AG10803 (cell line): Measurements from ENCODE around the gene PXN.

Experiments used
- DNase-seq: peaks from one replicate; pipeline ENCODE4 v3.0.0; 2010; ENCODE audit warnings: low read depth
- H3K4me3 ChIP-seq: 2 replicates; pipeline ENCODE4 v1.5.1; 2011; ENCODE audit warnings: mild to moderate bottlenecking, low read length, control low read depth
- TF ChIP-seq, protein P1 (sequence below): conservative IDR thresholded peaks from 2 replicates; pipeline ENCODE4 v1.5.1; 2011; ENCODE audit warnings: mild to moderate bottlenecking, low read length, control low read depth, inconsistent platforms

Gene PXN

DNA sequence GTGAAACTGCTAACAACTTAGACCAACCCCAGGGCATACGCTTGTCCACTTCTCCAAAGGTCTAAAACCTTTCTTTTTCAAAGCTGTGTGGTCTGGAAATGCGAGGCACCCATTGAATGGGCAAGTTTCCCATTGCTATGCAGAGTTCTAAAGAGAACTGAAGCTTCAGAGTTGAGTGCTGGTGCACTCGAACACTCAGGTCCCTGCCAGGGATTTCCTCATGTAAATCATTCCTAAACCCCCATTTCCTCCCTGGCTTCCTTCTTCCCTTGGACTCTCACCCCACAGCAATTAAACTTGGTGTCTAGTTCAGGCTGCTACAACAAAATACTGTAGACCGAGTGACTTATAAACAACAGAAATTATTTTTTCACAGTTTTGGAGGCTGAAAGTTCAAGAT, 2.2 kb upstream of the PXN start:
- TF ChIP-seq, protein P1, sequence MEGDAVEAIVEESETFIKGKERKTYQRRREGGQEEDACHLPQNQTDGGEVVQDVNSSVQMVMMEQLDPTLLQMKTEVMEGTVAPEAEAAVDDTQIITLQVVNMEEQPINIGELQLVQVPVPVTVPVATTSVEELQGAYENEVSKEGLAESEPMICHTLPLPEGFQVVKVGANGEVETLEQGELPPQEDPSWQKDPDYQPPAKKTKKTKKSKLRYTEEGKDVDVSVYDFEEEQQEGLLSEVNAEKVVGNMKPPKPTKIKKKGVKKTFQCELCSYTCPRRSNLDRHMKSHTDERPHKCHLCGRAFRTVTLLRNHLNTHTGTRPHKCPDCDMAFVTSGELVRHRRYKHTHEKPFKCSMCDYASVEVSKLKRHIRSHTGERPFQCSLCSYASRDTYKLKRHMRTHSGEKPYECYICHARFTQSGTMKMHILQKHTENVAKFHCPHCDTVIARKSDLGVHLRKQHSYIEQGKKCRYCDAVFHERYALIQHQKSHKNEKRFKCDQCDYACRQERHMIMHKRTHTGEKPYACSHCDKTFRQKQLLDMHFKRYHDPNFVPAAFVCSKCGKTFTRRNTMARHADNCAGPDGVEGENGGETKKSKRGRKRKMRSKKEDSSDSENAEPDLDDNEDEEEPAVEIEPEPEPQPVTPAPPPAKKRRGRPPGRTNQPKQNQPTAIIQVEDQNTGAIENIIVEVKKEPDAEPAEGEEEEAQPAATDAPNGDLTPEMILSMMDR = no peak
- no peak for DNase-seq
- H3K4me3 ChIP-seq = no peak overlapping the region

DNA sequence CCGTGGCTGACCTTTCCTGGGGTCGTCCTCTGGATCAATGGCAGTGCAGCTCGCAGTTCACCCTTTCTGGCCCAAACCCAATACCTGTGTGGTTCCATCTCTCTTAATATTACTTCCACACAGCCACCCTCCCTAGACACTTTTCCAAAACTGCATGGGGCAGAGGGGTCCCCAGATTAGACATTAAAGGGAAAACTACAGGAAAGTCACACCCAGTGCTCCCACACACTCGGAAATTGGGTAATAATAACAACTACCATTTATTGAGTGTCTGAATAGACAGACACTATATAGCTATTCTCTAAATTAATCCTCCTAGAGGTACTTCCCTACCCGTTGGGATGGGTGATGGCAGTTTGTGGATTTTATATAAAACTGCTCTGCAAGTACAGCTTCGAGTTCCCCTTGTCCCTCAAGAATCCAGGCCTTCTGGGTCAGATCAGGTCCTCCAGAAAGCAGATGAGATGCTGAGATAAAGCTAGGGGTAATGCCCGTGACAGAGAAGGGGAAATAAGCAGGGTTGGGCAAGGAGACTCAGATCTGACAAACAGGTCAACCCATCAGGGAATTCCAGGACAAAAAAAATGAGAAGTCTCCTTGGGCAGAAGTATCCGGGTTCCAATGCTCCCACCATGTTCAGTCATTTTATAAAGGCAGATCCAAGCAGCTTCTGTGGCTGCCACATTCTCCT, 795 bp upstream of the PXN start:
- TF ChIP-seq, protein P1 = no peak
- H3K4me3 ChIP-seq = no peak overlapping the region
- DNase-seq = no peak

DNA sequence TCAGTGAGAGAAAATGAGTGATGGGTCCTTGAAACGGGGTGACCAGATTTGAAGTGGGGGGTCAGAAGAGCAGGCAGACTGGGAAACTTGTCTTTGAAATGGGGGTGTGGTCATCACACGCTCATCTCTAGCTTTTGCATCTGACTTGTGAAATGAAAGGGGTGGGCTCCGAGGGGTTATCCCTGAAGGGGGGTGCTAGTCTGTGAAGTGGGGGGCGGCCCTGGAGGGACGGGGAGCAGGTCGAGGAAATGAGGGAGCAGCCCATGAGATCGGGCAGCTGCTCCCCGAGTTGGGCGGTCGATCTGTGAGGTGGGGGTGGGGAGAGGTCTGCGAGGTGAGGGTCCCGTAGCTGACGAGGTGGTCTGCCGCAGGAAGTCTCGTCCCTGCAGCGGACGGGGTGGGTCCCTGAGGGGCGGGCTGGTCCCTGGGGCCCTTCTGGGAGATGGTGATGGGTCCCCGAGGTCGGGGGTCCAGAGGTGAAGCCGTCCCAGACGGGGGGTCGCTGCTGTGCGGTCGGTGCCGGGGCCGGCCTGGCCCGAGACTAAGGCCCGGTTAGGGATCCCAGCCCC, 542 bp downstream of the PXN start:
- H3K4me3 ChIP-seq = peak overlapping the region; percentile 83
- TF ChIP-seq, protein P1 = no peak
- no peak for DNase-seq

DNA sequence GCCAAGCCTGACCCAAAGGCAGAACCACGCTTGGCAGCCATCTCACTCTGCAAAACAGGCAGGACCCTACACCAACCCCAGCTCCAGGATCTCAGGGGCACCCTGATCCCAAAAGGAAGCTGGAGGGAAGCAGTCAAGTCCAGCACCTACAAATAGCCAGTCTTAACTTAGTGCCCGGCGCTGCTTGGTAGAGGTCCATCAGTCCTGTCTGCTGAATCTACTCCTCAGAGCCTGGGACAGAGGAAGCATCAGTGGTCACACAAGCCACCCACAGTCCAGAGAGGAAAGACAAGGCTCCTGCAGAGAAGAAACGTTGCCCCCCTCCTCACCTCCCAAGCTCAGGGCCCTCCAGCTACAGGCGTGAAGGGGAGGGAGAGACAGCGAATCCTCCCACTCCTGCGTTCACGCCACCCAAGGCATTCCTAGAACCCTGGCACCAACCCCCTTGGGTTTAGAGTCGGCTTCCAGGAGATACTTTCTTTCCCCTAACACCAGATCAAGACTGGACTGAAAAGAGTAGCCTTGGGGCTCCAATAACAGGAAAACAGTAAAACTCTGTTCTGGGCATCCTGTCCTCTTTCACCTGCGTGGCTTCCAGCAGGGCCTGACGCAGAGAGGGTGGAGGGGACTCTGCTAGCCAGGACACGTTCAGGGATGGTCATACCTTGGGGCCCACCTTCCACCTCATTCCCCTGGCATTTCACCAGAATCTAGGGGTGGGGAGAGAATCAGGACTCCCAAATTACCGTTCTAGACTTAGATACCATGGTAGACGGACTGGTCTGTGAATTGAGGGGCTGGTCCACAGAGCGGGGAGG, 1.2 kb downstream of the PXN start:
- H3K4me3 ChIP-seq = peak overlapping the region; percentile 83
- no peak for DNase-seq
- TF ChIP-seq, protein P1 = no peak

DNA sequence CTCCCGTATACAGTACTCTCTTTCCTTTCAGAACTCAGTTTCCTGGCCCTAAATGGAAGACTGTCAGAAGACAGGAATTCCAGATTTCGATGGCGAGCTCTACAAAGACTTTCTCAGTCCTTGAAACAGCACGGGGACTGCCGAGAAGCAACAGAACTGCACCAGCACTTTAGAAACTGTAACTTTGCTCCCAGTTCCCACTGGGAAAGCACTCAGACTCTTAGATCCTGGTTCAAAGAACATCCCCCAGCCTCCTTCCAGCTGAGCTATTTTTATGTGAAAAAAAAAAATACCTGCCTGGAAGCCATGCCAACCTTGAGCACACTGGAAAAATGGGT, 1.8 kb downstream of the PXN start:
- no peak for DNase-seq
- peak overlapping the region; percentile 83 for H3K4me3 ChIP-seq
- TF ChIP-seq, protein P1 = no peak

DNA sequence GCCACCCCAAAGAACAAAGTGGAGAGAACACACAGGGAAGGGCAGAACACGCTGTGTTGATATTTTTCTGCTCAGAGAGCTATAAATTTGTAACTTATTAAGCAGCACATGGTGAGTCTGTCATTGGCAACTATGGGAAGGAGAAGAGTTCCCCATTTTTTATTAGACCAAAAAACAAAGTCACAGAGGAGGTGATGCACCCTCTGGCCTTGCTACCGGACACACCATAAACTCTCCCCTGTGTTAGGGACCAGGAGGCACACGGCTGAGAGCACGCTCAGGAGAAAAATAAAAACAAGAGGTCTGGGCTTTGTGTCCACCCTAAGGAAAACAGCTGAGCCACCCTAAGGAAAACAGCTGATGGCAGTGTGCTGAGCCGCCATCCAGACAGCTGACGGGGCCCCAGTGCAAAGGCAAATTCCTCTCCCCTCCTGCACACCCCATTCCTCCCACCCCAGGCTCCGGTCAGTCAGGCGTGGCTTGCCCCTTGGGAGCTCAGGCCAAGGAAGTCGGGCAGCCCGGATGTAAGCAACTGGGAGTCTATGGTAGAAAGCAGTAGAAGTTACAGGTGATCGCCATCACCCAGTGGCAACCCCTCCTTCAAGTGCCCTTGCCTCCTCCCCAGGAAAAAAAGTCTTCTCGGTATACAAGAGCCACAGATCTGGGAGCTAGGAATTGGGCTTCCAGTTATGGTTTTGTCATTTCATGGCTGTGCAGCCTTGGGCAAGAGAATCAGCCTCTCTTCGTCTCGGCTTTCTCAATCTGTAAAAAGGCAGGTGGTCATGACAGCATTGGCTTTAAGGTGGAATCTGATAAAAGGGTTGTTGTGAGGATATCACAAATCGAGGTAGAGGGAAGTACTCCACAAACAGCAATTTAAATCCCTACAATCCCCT, 2.4 kb downstream of the PXN start:
- peak; percentile 43 for DNase-seq
- H3K4me3 ChIP-seq = peak overlapping the region; percentile 83
- TF ChIP-seq, protein P1 = no peak
